Liver (tissue), 3 donors: ENCODE data around the gene FN3K.

Source experiments
- CTCF ChIP-seq: fragments of 150-350 bp; IDR thresholded peaks from 2 replicates; pipeline ENCODE4 v1.5.1; 2017; ENCODE audit warnings: improper control_type of control experiment, low read depth, low read length; ENCODE audit not compliant: missing input control
- GABPA ChIP-seq, 2 donors: IDR thresholded peaks in 1 of 2; conservative IDR thresholded peaks in 1 of 2; 2 replicates each; pipeline ENCODE4 v1.6.1; 2016; ENCODE audit warnings: antibody characterized with exemption in 2 of 2, mild to moderate bottlenecking in 1 of 2, moderate library complexity in 1 of 2
- HNF4A ChIP-seq, 2 donors: conservative IDR thresholded peaks; 2 replicates each; pipeline ENCODE4 v1.6.1; 2016; ENCODE audit warnings: antibody characterized with exemption in 2 of 2, mild to moderate bottlenecking in 2 of 2
- NR2F2 ChIP-seq: IDR thresholded peaks from 2 replicates; pipeline ENCODE4 v1.6.1; 2016; ENCODE audit warnings: antibody characterized with exemption
- SP1 ChIP-seq: IDR thresholded peaks from 2 replicates; pipeline ENCODE4 v1.6.1; 2018; ENCODE audit warnings: antibody characterized with exemption, mild to moderate bottlenecking
- donor health status: healthy.
- donor health status: healthy.

GRCh38 chr17:82713071-82713723 is 22.2 kb upstream of the FN3K start:
- TF ChIP-seq NR2F2 (no peak), SP1 (no peak), CTCF (no peak), GABPA (IDR thresholded peaks at IDR 0.05 in 1 of 2, conservative IDR thresholded peaks at IDR 0.05 in 1 of 2) (no peak), HNF4A (conservative IDR thresholded peaks at IDR 0.05) (no peak)
